Superior temporal gyrus (tissue), 1 donor: ENCODE results near the gene FRMD3.

Experiments used
- DNase-seq: peaks from one replicate; pipeline ENCODE4 v3.0.0-alpha.2; 2016; ENCODE audit errors: extremely low spot score

FRMD3 gene

GRCh38 chr9:83473488-83473971 lies 64.7 kb downstream of the FRMD3 start:
- no peak for DNase-seq

- no peak for DNase-seq
Observed at GRCh38 chr9:83472764-83473163, 65.4 kb downstream of the FRMD3 start.

GRCh38 chr9:83472221-83472665 lies 66.0 kb downstream of the FRMD3 start:
- no peak for DNase-seq

- DNase-seq = no peak
Observed at GRCh38 chr9:83471241-83471640, 67.0 kb downstream of the FRMD3 start.

- DNase-seq = no peak
Observed at GRCh38 chr9:83469722-83470121, 68.5 kb downstream of the FRMD3 start.

- no peak for DNase-seq
Observed at GRCh38 chr9:83468821-83469220, 69.4 kb downstream of the FRMD3 start.

- DNase-seq = no peak
Observed at GRCh38 chr9:83466877-83467276, 71.3 kb downstream of the FRMD3 start.

GRCh38 chr9:83466351-83466750 lies 71.8 kb downstream of the FRMD3 start:
- DNase-seq = no peak

- DNase-seq = no peak
Observed at GRCh38 chr9:83459830-83460229, 78.4 kb downstream of the FRMD3 start.

- DNase-seq = no peak
Observed at GRCh38 chr9:83458530-83458929, 79.7 kb downstream of the FRMD3 start.

GRCh38 chr9:83457005-83457404 lies 81.2 kb downstream of the FRMD3 start:
- no peak for DNase-seq

- DNase-seq = no peak
Observed at GRCh38 chr9:83456226-83456625, 82.0 kb downstream of the FRMD3 start.

GRCh38 chr9:83454076-83454475 lies 84.1 kb downstream of the FRMD3 start:
- DNase-seq = no peak

- no peak for DNase-seq
Observed at GRCh38 chr9:83451308-83451707, 86.9 kb downstream of the FRMD3 start.

GRCh38 chr9:83449983-83450382 lies 88.2 kb downstream of the FRMD3 start:
- DNase-seq = no peak

GRCh38 chr9:83449166-83449565 lies 89.0 kb downstream of the FRMD3 start:
- no peak for DNase-seq

GRCh38 chr9:83448626-83449025 lies 89.6 kb downstream of the FRMD3 start:
- DNase-seq = no peak

- DNase-seq = no peak
Observed at GRCh38 chr9:83447351-83447750, 90.8 kb downstream of the FRMD3 start.

GRCh38 chr9:83445703-83446265 lies 92.4 kb downstream of the FRMD3 start:
- no peak for DNase-seq

- DNase-seq = no peak
Observed at GRCh38 chr9:83444110-83444509, 94.1 kb downstream of the FRMD3 start.

- DNase-seq = no peak
Observed at GRCh38 chr9:83441390-83441789, 96.8 kb downstream of the FRMD3 start.

- no peak for DNase-seq
Observed at GRCh38 chr9:83440641-83441040, 97.6 kb downstream of the FRMD3 start.

GRCh38 chr9:83435301-83435700 lies 102.9 kb downstream of the FRMD3 start:
- no peak for DNase-seq

- DNase-seq = no peak
Observed at GRCh38 chr9:83434254-83434653, 103.9 kb downstream of the FRMD3 start.
